Common myeloid progenitor, CD34-positive (primary cell): Measurements from ENCODE around the gene WDR81.

Experiments
- CTCF ChIA-PET: fragments of 350-600 bp; sonication (Branson Sonifier 250); formaldehyde crosslinking; loops from one replicate; lab custom pipeline; 2021; ENCODE audit warnings: antibody characterized with exemption; lab: Charles Lee
- POLR2A ChIA-PET: fragments of 350-600 bp; sonication (Branson Sonifier 250); formaldehyde crosslinking; loops from one replicate; lab custom pipeline; 2021; ENCODE audit warnings: antibody characterized with exemption; lab: Charles Lee
- DNase-seq, 3 donors: peaks; one replicate each; pipeline versions ENCODE4 v3.0.0 to v3.0.0-alpha.2; 2013
- H3K27ac ChIP-seq, 2 experiments: 1 replicate in 1 of 2; 2 replicates in 1 of 2; pipeline ENCODE4 v1.7.0; 2013; ENCODE audit warnings: inconsistent platforms in 2 of 2, low read length in 2 of 2, mild to moderate bottlenecking in 2 of 2, low read depth in 1 of 2, moderate library complexity in 1 of 2; ENCODE audit not compliant: severe bottlenecking in 2 of 2, insufficient read depth in 1 of 2, poor library complexity in 1 of 2
- H3K27me3 ChIP-seq, 5 experiments: replicated peaks in 2 of 5; 1 replicate in 3 of 5; 2 replicates in 2 of 5; pipeline versions ENCODE4 v1.6.1 to v1.7.0; 2013; ENCODE audit warnings: low read length in 4 of 5, mild to moderate bottlenecking in 2 of 5, moderate library complexity in 2 of 5, inconsistent platforms in 1 of 5; ENCODE audit not compliant: insufficient read depth in 5 of 5, control insufficient read depth in 4 of 5
- H3K36me3 ChIP-seq, 4 experiments: 1 replicate in 2 of 4; 2 replicates in 2 of 4; pipeline versions ENCODE4 v1.6.1 to v1.7.0; 2013; ENCODE audit warnings: low read length in 3 of 4, control low read depth in 1 of 4, mild to moderate bottlenecking in 1 of 4; ENCODE audit not compliant: control insufficient read depth in 4 of 4, insufficient read depth in 4 of 4
- H3K4me1 ChIP-seq, 4 experiments: 1 replicate in 3 of 4; 2 replicates in 1 of 4; pipeline versions ENCODE4 v1.6.1 to v1.7.1; 2013; ENCODE audit warnings: low read length in 3 of 4, mild to moderate bottlenecking in 3 of 4, control low read depth in 1 of 4, inconsistent platforms in 1 of 4, moderate library complexity in 1 of 4; ENCODE audit not compliant: control insufficient read depth in 4 of 4, insufficient read depth in 4 of 4; ENCODE audit errors: control extremely low read depth in 1 of 4
- H3K4me3 ChIP-seq, 7 experiments: 1 replicate in 4 of 7; 2 replicates in 3 of 7; pipeline versions ENCODE4 v1.5.1 to v1.7.0; 2013; ENCODE audit warnings: mild to moderate bottlenecking in 7 of 7, low read length in 6 of 7, moderate library complexity in 6 of 7, inconsistent platforms in 2 of 7, low read depth in 2 of 7, control low read depth in 1 of 7; ENCODE audit not compliant: insufficient read depth in 4 of 7, control insufficient read depth in 1 of 7; ENCODE audit errors: extremely low read depth in 1 of 7
- H3K9me3 ChIP-seq, 5 experiments: 1 replicate in 4 of 5; 2 replicates in 1 of 5; pipeline versions ENCODE4 v1.6.1 to v1.7.1; 2013; ENCODE audit warnings: low read length in 4 of 5, mild to moderate bottlenecking in 2 of 5, inconsistent platforms in 1 of 5, low read depth in 1 of 5, moderate library complexity in 1 of 5; ENCODE audit not compliant: control insufficient read depth in 4 of 5, insufficient read depth in 2 of 5; ENCODE audit errors: control extremely low read depth in 1 of 5
- WGBS: methylation state at CpG from one replicate; pipeline ENCODE4 v1.1.5; 2013; ENCODE audit not compliant: insufficient coverage; 5-methylcytosine and 5-hydroxymethylcytosine counted together

Gene WDR81

GRCh38 chr17:1712271-1712670 is 12.2 kb upstream of the WDR81 start:
- POLR2A ChIA-PET, result no interaction called here
- Histone ChIP-seq H3K4me3 (no peak overlapping the region), H3K27me3 (peaks cover 0 to 5% (median 0%) of the 10 kb centered on the region in 5 experiments), H3K9me3 (no peaks in the 10 kb centered on the region), H3K27ac (no peak overlapping the region), H3K36me3 (no peaks in the 10 kb centered on the region), H3K4me1 (peaks cover 0 to 48% (median 48%) of the 10 kb centered on the region in 4 experiments)
- CTCF ChIA-PET, result interaction anchor here (0.6 to 2.1 kb wide), 6 partner anchors 8 to 153 kb away, joined by 3 to 10 read pairs (median 4); no protein-coding TSS in a partner anchor
- no peak for DNase-seq
- WGBS, result 98% methylated on average over 7 of the region's 8 CpGs

GRCh38 chr17:1713160-1713877 is 11.2 kb upstream of the WDR81 start:
- POLR2A ChIA-PET, result interaction anchor here (0.7 kb wide), 1 partner anchor 32 kb away, joined by 3 read pairs; no protein-coding TSS in a partner anchor
- WGBS, result 78% methylated on average over 7 of the region's 10 CpGs
- H3K4me1 ChIP-seq, result peaks cover 0 to 58% (median 57%) of the 10 kb centered on the region in 4 experiments

GRCh38 chr17:1713878-1714426 is 10.6 kb upstream of the WDR81 start:
- peak overlapping the region; percentile 23 to 89 (median 76) for H3K4me3 ChIP-seq
- ChIA-PET CTCF (interaction anchor here (0.9 to 2.7 kb wide), 16 partner anchors 8 to 152 kb away, joined by 3 to 12 read pairs (median 4); partner anchors contain the start of genes RILP and WDR81), POLR2A (interaction anchor here (0.5 to 1.4 kb wide), 2 partner anchors 10 to 70 kb away, joined by 4 to 5 read pairs; no protein-coding TSS in a partner anchor)
- H3K4me1 ChIP-seq, result peaks cover 0 to 62% (median 60%) of the 10 kb centered on the region in 4 experiments
- peak overlapping the region in 1 of 2 experiments; percentile 54 for H3K27ac ChIP-seq
- no peaks in the 10 kb centered on the region for H3K36me3 ChIP-seq
- no peaks in the 10 kb centered on the region for H3K27me3 ChIP-seq
- DNase-seq, result peak in 2 of 3 donors; percentile 26 to 29
- 1% methylated on average over 8 of the region's 11 CpGs for WGBS
- no peaks in the 10 kb centered on the region for H3K9me3 ChIP-seq

More at GRCh38 chr17:1713160-1713877, 11.2 kb upstream of the WDR81 start:
- DNase-seq, result no peak
- Histone ChIP-seq H3K27ac (no peak overlapping the region), H3K4me3 (peak overlapping the region in 1 of 7 experiments; percentile 89), H3K27me3 (peaks cover 0 to 4% (median 0%) of the 10 kb centered on the region in 5 experiments), H3K36me3 (no peaks in the 10 kb centered on the region), H3K9me3 (no peaks in the 10 kb centered on the region)
- CTCF ChIA-PET, result interaction anchor here (0.9 to 2.7 kb wide), 17 partner anchors 9 to 152 kb away, joined by 3 to 12 read pairs (median 4); partner anchors contain the start of genes RILP and WDR81

- Histone ChIP-seq H3K36me3 (no peaks in the 10 kb centered on the region), H3K27ac (peak overlapping the region in 1 of 2 experiments; percentile 54), H3K4me3 (peak overlapping the region; percentile 23 to 89 (median 76)), H3K27me3 (no peaks in the 10 kb centered on the region), H3K4me1 (peaks cover 0 to 59% (median 56%) of the 10 kb centered on the region in 4 experiments), H3K9me3 (no peaks in the 10 kb centered on the region)
- POLR2A ChIA-PET, result interaction anchor here (0.5 to 1.4 kb wide), 2 partner anchors 10 to 69 kb away, joined by 4 to 5 read pairs; no protein-coding TSS in a partner anchor
- CTCF ChIA-PET, result interaction anchor here (0.6 to 2.7 kb wide), 12 partner anchors 10 to 149 kb away, joined by 3 to 10 read pairs (median 4); partner anchors contain the start of genes RILP and WDR81
- WGBS, result 0% methylated on average over 13 of the region's 19 CpGs
- DNase-seq, result peak; percentile 72 to 84 (median 84)
These were observed 10.0 kb upstream of the WDR81 start for GRCh38 chr17:1714427-1714979.

GRCh38 chr17:1714980-1715802 is 9.3 kb upstream of the WDR81 start:
- WGBS, result 5% methylated on average over 16 of the region's 32 CpGs
- H3K4me1 ChIP-seq, result peaks cover 0 to 57% (median 51%) of the 10 kb centered on the region in 4 experiments
- POLR2A ChIA-PET, result interaction anchor here (1.1 to 1.7 kb wide), 3 partner anchors 32 to 69 kb away, joined by 3 to 8 read pairs (median 5); no protein-coding TSS in a partner anchor

GRCh38 chr17:1715803-1716075 is 8.8 kb upstream of the WDR81 start:
- CTCF ChIA-PET, result interaction anchor here (1.1 to 8.7 kb wide), 2 partner anchors 36 to 64 kb away, joined by 3 to 231 read pairs; no protein-coding TSS in a partner anchor
- no peaks in the 10 kb centered on the region for H3K9me3 ChIP-seq
- no peaks in the 10 kb centered on the region for H3K36me3 ChIP-seq
- DNase-seq, result no peak
- H3K27me3 ChIP-seq, result no peaks in the 10 kb centered on the region
- H3K4me3 ChIP-seq, result peak overlapping the region; percentile 64 to 89 (median 76)
- H3K4me1 ChIP-seq, result peaks cover 0 to 55% (median 48%) of the 10 kb centered on the region in 4 experiments
- POLR2A ChIA-PET, result interaction anchor here (1.1 to 2.1 kb wide), 3 partner anchors 32 to 68 kb away, joined by 3 to 15 read pairs (median 8); no protein-coding TSS in a partner anchor
- peak overlapping the region in 1 of 2 experiments; percentile 54 for H3K27ac ChIP-seq
- 0% methylated on average over 2 of the region's 23 CpGs for WGBS

More at GRCh38 chr17:1714980-1715802, 9.3 kb upstream of the WDR81 start:
- peak; percentile 57 to 68 (median 65) for DNase-seq
- H3K9me3 ChIP-seq, result no peaks in the 10 kb centered on the region
- H3K27me3 ChIP-seq, result no peaks in the 10 kb centered on the region
- peak overlapping the region; percentile 5 to 89 (median 76) for H3K4me3 ChIP-seq
- CTCF ChIA-PET, result interaction anchor here (0.6 to 2.7 kb wide), 5 partner anchors 35 to 69 kb away, joined by 3 to 9 read pairs (median 4); partner anchors contain the start of gene RILP
- peak overlapping the region in 1 of 2 experiments; percentile 54 for H3K27ac ChIP-seq
- no peaks in the 10 kb centered on the region for H3K36me3 ChIP-seq
